SKM-1 treated with dmso at 0.1 percent for 144 hours (cell line): ENCODE results near the gene CCDC148.
A peak's percentile ranks its signal among the peaks of the same experiment; 100 is the strongest.

Experiments used
- DNase-seq: peaks from one replicate; lab custom pipeline; 2025; ENCODE audit not compliant: unreplicated experiment; lab: John Stamatoyannopoulos, UW

Gene CCDC148

GRCh38 chr2:158182676-158183295 lies 273.8 kb downstream of the CCDC148 start:
- no peak for DNase-seq

GRCh38 chr2:158181171-158181570 lies 275.4 kb downstream of the CCDC148 start:
- no peak for DNase-seq

- DNase-seq: no peak
These were observed 276.9 kb downstream of the CCDC148 start for GRCh38 chr2:158179660-158180059.

GRCh38 chr2:158178646-158179045 lies 277.9 kb downstream of the CCDC148 start:
- DNase-seq: no peak

- no peak for DNase-seq
These were observed 281.6 kb downstream of the CCDC148 start for GRCh38 chr2:158174956-158175355.

- no peak for DNase-seq
These were observed 282.1 kb downstream of the CCDC148 start for GRCh38 chr2:158174495-158174894.

- DNase-seq: no peak
These were observed 283.8 kb downstream of the CCDC148 start for GRCh38 chr2:158172719-158173118.

GRCh38 chr2:158154596-158154995 lies 302.0 kb downstream of the CCDC148 start:
- DNase-seq: no peak

GRCh38 chr2:158153270-158154015 lies 303.1 kb downstream of the CCDC148 start:
- DNase-seq: no peak

GRCh38 chr2:158144914-158145625 lies 311.5 kb downstream of the CCDC148 start:
- no peak for DNase-seq

- DNase-seq: no peak
These were observed 312.7 kb downstream of the CCDC148 start for GRCh38 chr2:158143703-158144360.

- DNase-seq: peak; percentile 93
These were observed 313.8 kb downstream of the CCDC148 start for GRCh38 chr2:158142568-158143332.

GRCh38 chr2:158142165-158142564 lies 314.4 kb downstream of the CCDC148 start:
- no peak for DNase-seq

GRCh38 chr2:158140201-158140600 lies 316.4 kb downstream of the CCDC148 start:
- no peak for DNase-seq

GRCh38 chr2:158138255-158138654 lies 318.3 kb downstream of the CCDC148 start:
- no peak for DNase-seq

- DNase-seq: no peak
These were observed 321.5 kb downstream of the CCDC148 start for GRCh38 chr2:158135096-158135495.

GRCh38 chr2:158134655-158135054 lies 321.9 kb downstream of the CCDC148 start:
- DNase-seq: no peak

- no peak for DNase-seq
These were observed 322.5 kb downstream of the CCDC148 start for GRCh38 chr2:158134055-158134454.

- DNase-seq: no peak
These were observed 324.5 kb downstream of the CCDC148 start for GRCh38 chr2:158131919-158132566.

GRCh38 chr2:158131483-158131912 lies 325.1 kb downstream of the CCDC148 start:
- DNase-seq: no peak
